Fibroblast of mammary gland (primary cell): ENCODE results near the gene KRTAP13-1.

Experiments
- DNase-seq: peaks from one replicate; pipeline ENCODE4 v3.0.0-alpha.2; 2010; ENCODE audit warnings: low read depth
- H3K4me3 ChIP-seq: 2 replicates; pipeline ENCODE4 v1.5.1; 2011; ENCODE audit warnings: low read depth, mild to moderate bottlenecking, low read length, moderate library complexity; ENCODE audit not compliant: control insufficient read depth
- TF ChIP-seq, protein P1 (sequence below): conservative IDR thresholded peaks from 2 replicates; pipeline ENCODE4 v1.5.1; 2011; ENCODE audit warnings: low read depth, low read length, inconsistent platforms; ENCODE audit not compliant: control insufficient read depth, insufficient read depth

KRTAP13-1 gene

DNA sequence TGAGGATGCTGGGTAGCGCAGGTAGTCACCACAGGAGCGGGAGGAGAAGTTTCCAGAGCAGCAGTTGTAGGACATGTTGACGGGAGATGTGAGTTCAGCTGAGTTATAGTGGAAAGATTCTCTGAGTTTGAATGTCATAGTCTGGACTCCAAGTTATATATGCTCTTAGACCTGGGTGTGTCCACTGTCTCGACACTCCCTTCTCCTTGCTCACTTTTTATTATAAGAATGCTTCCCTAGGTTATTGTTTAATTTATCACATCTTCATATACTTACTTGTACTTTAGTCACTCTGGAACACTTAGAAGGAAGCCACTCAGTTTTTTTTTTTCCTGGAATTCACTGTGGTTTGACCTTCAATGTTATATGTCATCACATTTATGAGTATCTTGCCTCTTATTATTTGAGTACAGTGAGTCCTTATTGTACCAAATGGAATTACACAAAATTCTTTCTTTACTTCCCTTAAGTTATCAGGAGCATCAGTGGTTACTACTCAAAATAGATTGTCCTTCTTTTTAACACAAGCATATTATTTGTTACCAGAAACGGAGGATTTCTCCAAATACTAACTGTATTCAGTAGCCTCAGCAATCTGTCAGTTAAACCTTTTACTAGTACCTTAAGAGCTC lies 23.6 kb upstream of the KRTAP13-1 start, which contains the start of gene KRTAP13-2:
Gene KRTAP13-2, minus strand, starts transcription at position 133 of the 632 bp plus-strand sequence. Its CDS starts 58 bp downstream, at position 75.
- TF ChIP-seq, protein P1, sequence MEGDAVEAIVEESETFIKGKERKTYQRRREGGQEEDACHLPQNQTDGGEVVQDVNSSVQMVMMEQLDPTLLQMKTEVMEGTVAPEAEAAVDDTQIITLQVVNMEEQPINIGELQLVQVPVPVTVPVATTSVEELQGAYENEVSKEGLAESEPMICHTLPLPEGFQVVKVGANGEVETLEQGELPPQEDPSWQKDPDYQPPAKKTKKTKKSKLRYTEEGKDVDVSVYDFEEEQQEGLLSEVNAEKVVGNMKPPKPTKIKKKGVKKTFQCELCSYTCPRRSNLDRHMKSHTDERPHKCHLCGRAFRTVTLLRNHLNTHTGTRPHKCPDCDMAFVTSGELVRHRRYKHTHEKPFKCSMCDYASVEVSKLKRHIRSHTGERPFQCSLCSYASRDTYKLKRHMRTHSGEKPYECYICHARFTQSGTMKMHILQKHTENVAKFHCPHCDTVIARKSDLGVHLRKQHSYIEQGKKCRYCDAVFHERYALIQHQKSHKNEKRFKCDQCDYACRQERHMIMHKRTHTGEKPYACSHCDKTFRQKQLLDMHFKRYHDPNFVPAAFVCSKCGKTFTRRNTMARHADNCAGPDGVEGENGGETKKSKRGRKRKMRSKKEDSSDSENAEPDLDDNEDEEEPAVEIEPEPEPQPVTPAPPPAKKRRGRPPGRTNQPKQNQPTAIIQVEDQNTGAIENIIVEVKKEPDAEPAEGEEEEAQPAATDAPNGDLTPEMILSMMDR: no peak

DNA sequence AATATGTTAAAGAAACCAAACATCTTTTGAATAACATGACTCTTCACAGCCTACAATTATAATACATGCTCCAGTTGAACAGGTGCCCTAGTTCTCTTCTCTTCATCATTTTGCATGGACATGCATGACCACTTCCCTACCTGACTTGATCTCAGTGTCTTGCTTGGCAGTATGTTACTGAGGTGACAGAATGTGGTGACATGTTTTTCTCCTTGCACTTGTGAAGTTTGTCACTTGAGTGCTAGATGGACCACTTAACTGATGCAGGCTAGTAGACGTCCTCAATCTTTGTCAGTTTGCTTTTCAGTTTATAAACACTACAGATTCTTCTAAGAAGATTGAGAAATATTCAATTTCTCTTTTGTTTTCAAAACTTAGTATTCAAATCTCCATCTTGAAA lies 13.6 kb upstream of the KRTAP13-1 start:
- no peak overlapping the region for H3K4me3 ChIP-seq
- no peak for DNase-seq
- TF ChIP-seq, protein P1: no peak

More for the DNA sequence above, 23.6 kb upstream of the KRTAP13-1 start, which contains the start of gene KRTAP13-2:
- DNase-seq: no peak
- no peak within 1 kb of the TSS for H3K4me3 ChIP-seq

DNA sequence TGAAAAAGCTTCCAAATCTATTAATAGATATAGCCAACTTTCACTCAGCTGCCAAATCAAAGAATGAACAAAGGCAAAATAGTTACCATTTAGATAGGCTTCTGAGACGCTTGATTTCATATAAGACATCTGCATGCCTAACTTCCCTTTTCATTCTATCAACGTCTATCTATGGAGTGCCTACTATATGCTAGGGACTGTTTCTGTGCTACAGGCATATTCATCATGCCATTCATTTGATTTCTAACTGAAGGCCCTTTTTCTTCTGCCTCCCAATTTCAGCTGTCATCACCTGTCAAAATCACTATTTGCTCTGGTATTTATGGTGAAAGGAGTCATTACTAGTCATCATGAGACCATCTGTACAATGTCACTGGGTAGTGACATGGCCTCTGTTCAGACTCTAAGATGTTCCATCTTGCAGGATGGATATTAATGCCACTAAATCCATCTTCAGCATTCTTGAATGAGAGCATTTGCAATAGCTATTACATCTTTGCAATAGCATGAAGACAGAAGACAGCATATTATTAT lies 4.3 kb upstream of the KRTAP13-1 start:
- H3K4me3 ChIP-seq: no peak overlapping the region
- TF ChIP-seq, protein P1: no peak
- DNase-seq: no peak

DNA sequence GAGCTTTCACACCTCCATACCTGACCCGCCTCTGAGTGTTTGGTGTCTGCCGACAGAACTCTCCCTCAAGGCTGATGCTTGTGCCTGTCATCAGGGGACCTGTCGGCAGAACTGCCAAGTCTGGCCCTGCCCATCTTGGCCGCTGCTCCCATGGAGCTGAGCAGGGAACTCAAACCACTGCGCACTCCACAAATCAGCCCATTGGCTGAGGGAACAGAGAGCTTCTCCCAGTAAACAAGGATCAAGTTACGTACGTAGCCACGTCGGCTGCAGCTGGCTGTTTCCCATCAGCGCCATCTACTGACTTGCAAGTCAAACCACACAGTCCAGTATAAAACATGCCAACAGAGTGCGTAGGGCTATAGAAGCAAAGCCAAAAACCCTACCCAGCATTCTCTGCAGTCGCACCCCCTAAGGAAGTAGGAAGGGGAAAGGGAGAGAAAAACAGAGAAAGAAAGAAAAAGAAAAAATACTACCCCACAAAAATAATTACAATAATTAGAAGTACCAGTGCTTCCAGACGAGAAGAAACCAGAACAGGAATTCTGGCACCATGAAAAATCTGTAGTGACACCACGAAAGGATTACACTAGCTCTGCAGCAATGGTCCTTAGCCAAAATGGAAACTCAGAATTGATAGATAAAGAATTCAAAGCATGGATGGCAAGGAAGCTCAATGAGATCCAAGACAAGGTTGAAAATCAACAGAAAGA lies 13.1 kb downstream of the KRTAP13-1 start:
- no peak overlapping the region for H3K4me3 ChIP-seq
- DNase-seq: peak; percentile 84
- TF ChIP-seq, protein P1: peak; percentile 50

DNA sequence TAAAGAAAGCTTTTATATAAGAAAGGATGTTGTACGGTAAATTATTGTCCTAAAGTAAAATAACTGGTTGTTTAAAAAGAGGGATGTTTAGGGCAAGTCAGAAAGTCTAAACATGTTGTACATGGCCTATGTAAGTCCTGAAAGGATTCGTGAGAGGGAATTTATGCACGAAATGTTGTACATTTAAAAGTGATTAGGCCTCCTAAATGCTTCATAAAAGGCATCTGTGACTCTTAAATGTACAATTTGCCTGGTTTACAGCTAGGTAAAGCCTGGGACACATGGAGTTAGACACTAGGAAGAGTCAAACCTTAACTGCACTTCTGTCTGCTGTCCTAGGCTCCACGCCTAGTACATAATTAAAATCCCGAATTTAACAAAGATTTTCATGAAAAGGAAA lies 20.2 kb downstream of the KRTAP13-1 start:
- TF ChIP-seq, protein P1: no peak
- DNase-seq: no peak
- H3K4me3 ChIP-seq: no peak overlapping the region

DNA sequence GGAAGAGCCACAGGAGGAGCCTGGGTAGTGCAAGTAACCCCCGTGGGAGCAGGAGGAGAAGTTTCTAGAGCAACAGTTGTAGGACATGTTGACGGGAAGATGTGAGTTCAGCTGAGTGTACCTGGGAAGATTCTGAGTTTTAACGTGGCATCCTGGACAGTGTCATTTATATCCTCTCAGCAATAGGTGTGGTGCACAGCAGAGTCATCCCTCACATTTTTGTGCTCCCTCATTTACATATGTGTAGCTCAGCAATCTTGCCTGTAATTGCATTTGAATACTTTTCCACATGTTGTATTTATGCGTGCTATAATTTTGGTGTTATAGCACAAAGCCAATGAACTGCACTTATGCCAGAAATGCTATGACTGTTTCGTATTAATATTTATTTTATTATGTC lies 30.0 kb downstream of the KRTAP13-1 start, which contains the start of gene KRTAP13-3:
Gene KRTAP13-3, minus strand, starts transcription at position 101 of the 400 bp plus-strand sequence. Its CDS starts 14 bp downstream, at position 87.
- DNase-seq: no peak
- TF ChIP-seq, protein P1: no peak
- no peak within 1 kb of the TSS for H3K4me3 ChIP-seq
